Measurements from ENCODE around the gene CCDC7.
"Not testable (repeated sequence)": the region's sequence is repeated elsewhere in the genome, so short reads cannot be mapped to it uniquely, and the experiment has no call there.

CCDC7 gene

GRCh38 chr10:32454148-32454547, 8.2 kb downstream of the CCDC7 start:
- no peak for DNase-seq (ENCODE audit: low read depth)

GRCh38 chr10:32459051-32459698, 13.2 kb downstream of the CCDC7 start:
- no peak for DNase-seq (ENCODE audit: low read depth)

- no peak for DNase-seq (ENCODE audit: low read depth)
Measured at GRCh38 chr10:32461203-32461602, 15.3 kb downstream of the CCDC7 start.

GRCh38 chr10:32471232-32471631, 25.3 kb downstream of the CCDC7 start:
- DNase-seq (ENCODE audit: low read depth), result no peak

- no peak for DNase-seq (ENCODE audit: low read depth)
Measured at GRCh38 chr10:32477499-32477898, 31.6 kb downstream of the CCDC7 start.

- DNase-seq (ENCODE audit: low read depth), result no peak
Measured at GRCh38 chr10:32481606-32482005, 35.7 kb downstream of the CCDC7 start.

- DNase-seq (ENCODE audit: low read depth), result not testable (repeated sequence)
Measured at GRCh38 chr10:32483019-32483502, 37.1 kb downstream of the CCDC7 start.

- not testable (repeated sequence) for DNase-seq (ENCODE audit: low read depth)
Measured at GRCh38 chr10:32488038-32488437, 42.1 kb downstream of the CCDC7 start.

- no peak for DNase-seq (ENCODE audit: low read depth)
Measured at GRCh38 chr10:32489158-32489557, 43.2 kb downstream of the CCDC7 start.

- DNase-seq (ENCODE audit: low read depth), result no peak
Measured at GRCh38 chr10:32489901-32490300, 44.0 kb downstream of the CCDC7 start.

- not testable (repeated sequence) for DNase-seq (ENCODE audit: low read depth)
Measured at GRCh38 chr10:32494562-32494961, 48.6 kb downstream of the CCDC7 start.

GRCh38 chr10:32500136-32500535, 54.2 kb downstream of the CCDC7 start:
- DNase-seq (ENCODE audit: low read depth), result not testable (repeated sequence)

GRCh38 chr10:32501906-32502305, 56.0 kb downstream of the CCDC7 start:
- DNase-seq (ENCODE audit: low read depth), result no peak

- not testable (repeated sequence) for DNase-seq (ENCODE audit: low read depth)
Measured at GRCh38 chr10:32505762-32506420, 60.0 kb downstream of the CCDC7 start.

- no peak for DNase-seq (ENCODE audit: low read depth)
Measured at GRCh38 chr10:32511599-32511998, 65.7 kb downstream of the CCDC7 start.

GRCh38 chr10:32516567-32517495, 70.9 kb downstream of the CCDC7 start:
- DNase-seq (ENCODE audit: low read depth), result no peak

GRCh38 chr10:32530231-32530630, 84.3 kb downstream of the CCDC7 start:
- DNase-seq (ENCODE audit: low read depth), result no peak

- no peak for DNase-seq (ENCODE audit: low read depth)
Measured at GRCh38 chr10:32538256-32538655, 92.3 kb downstream of the CCDC7 start.

- no peak for DNase-seq (ENCODE audit: low read depth)
Measured at GRCh38 chr10:32540691-32541470, 94.9 kb downstream of the CCDC7 start.

GRCh38 chr10:32548208-32548607, 102.3 kb downstream of the CCDC7 start:
- DNase-seq (ENCODE audit: low read depth), result no peak

- no peak for DNase-seq (ENCODE audit: low read depth)
Measured at GRCh38 chr10:32556783-32557395, 110.9 kb downstream of the CCDC7 start.
